Fibroblast of pulmonary artery (primary cell): ENCODE results near the gene HAUS3.
"Not testable (repeated sequence)": the region's sequence is repeated elsewhere in the genome, so short reads cannot be mapped to it uniquely, and the experiment has no call there.

Source experiments
- DNase-seq: peaks from one replicate; pipeline ENCODE4 v3.0.0-alpha.2; 2010; ENCODE audit warnings: low read depth
- H3K4me3 ChIP-seq: replicated peaks from 2 replicates; pipeline ENCODE4 v1.5.1; 2011; ENCODE audit warnings: low read depth, mild to moderate bottlenecking, control low read depth, low read length, moderate library complexity
- CTCF ChIP-seq: IDR thresholded peaks from 2 replicates; pipeline ENCODE4 v1.5.1; 2011; ENCODE audit warnings: mild to moderate bottlenecking, control low read depth, low read length, inconsistent platforms; ENCODE audit errors: missing control alignments

Gene HAUS3

GRCh38 chr4:2283199-2283711, 41.3 kb upstream of the HAUS3 start:
- H3K4me3 ChIP-seq = no peak overlapping the region
- TF ChIP-seq CTCF = no peak
- DNase-seq = no peak

GRCh38 chr4:2281575-2282343, 39.8 kb upstream of the HAUS3 start:
- DNase-seq = peak; percentile 10
- no peak overlapping the region for H3K4me3 ChIP-seq
- peak; percentile 24 for TF ChIP-seq CTCF

- no peak for DNase-seq
- H3K4me3 ChIP-seq = no peak overlapping the region
- TF ChIP-seq CTCF = no peak
These were observed 38.8 kb upstream of the HAUS3 start for GRCh38 chr4:2280531-2281300.

GRCh38 chr4:2277956-2278355, 36.0 kb upstream of the HAUS3 start:
- no peak for DNase-seq
- no peak overlapping the region for H3K4me3 ChIP-seq
- no peak for TF ChIP-seq CTCF

GRCh38 chr4:2276581-2277325, 34.8 kb upstream of the HAUS3 start:
- H3K4me3 ChIP-seq = no peak overlapping the region
- no peak for TF ChIP-seq CTCF
- no peak for DNase-seq

- H3K4me3 ChIP-seq = no peak overlapping the region
- no peak for DNase-seq
- no peak for TF ChIP-seq CTCF
These were observed 33.8 kb upstream of the HAUS3 start for GRCh38 chr4:2275546-2276251.

GRCh38 chr4:2275044-2275397, 33.1 kb upstream of the HAUS3 start:
- H3K4me3 ChIP-seq, DNase-seq: not testable (repeated sequence)
